Lung (tissue), 12 donors: ENCODE measurements around the gene DCAF12. TPM values are rescaled to one million over a fixed set of nuclear protein-coding genes. Genes with fewer than 3 reads are reported as not detected.
"Not testable (repeated sequence)": the region's sequence is repeated elsewhere in the genome, so short reads cannot be mapped to it uniquely, and the experiment has no call there.

Experiments
- ATAC-seq: fragments of 200-7000 bp; cut with Tn5 transposase; one replicate; pipeline ENCODE4 v1.9.1; 2020; ENCODE audit warnings: moderate number of reproducible peaks; ENCODE audit not compliant: insufficient read depth, low FRiP score
- DNase-seq, 3 donors: peaks; one replicate each; pipeline ENCODE4 v3.0.0-alpha.2; 2013 to 2017
- H3K27ac ChIP-seq, 2 donors: one replicate each; pipeline ENCODE4 v1.5.1; 2013; ENCODE audit warnings: mild to moderate bottlenecking in 2 of 2, moderate library complexity in 2 of 2, control low read depth in 1 of 2, inconsistent platforms in 1 of 2, low read depth in 1 of 2, low read length in 1 of 2
- H3K27me3 ChIP-seq, 3 donors: one replicate each; pipeline ENCODE4 v1.5.1; 2013; ENCODE audit warnings: low read length in 2 of 3; ENCODE audit not compliant: control insufficient read depth in 3 of 3, insufficient read depth in 3 of 3
- H3K36me3 ChIP-seq, 4 donors: one replicate each; pipeline ENCODE4 v1.5.1; 2013; ENCODE audit warnings: low read length in 4 of 4, mild to moderate bottlenecking in 1 of 4, moderate library complexity in 1 of 4; ENCODE audit not compliant: control insufficient read depth in 4 of 4, insufficient read depth in 4 of 4
- H3K4me1 ChIP-seq, 5 donors: one replicate each; pipeline ENCODE4 v1.5.1; 2013; ENCODE audit warnings: low read length in 5 of 5, mild to moderate bottlenecking in 2 of 5, moderate library complexity in 1 of 5; ENCODE audit not compliant: control insufficient read depth in 5 of 5, insufficient read depth in 5 of 5
- H3K4me3 ChIP-seq: one replicate; pipeline ENCODE4 v1.5.1; 2013; ENCODE audit warnings: mild to moderate bottlenecking, control low read depth, moderate library complexity
- H3K9ac ChIP-seq, 2 donors: one replicate each; pipeline ENCODE4 v1.5.1; 2013; ENCODE audit warnings: low read length in 2 of 2, control low read depth in 1 of 2; ENCODE audit not compliant: insufficient read depth in 1 of 2
- H3K9me3 ChIP-seq, 4 donors: one replicate each; pipeline ENCODE4 v1.5.1; 2013; ENCODE audit warnings: low read length in 3 of 4, mild to moderate bottlenecking in 1 of 4, moderate library complexity in 1 of 4; ENCODE audit not compliant: control insufficient read depth in 4 of 4, insufficient read depth in 3 of 4
- WGBS, 2 donors: extraction: QIAGEN DNeasy Blood & Tissue Kit; methylation state at CpG; one replicate each; pipeline ENCODE4 v1.1.7; 2013; 5-methylcytosine and 5-hydroxymethylcytosine counted together
- polyA plus RNA-seq, 2 donors: library from polyadenylated mRNA; stranded (reverse); fragments of 200-250 nt; gene quantifications; one replicate each; pipeline ENCODE4 v1.2.1, GENCODE V29; 2013
- total RNA-seq, 2 donors: library from RNA; depleted of rRNA in 1 of 2; stranded (reverse); fragments of >200 nt in 1 of 2; gene quantifications; one replicate each; pipeline ENCODE4 v1.2.1, GENCODE V29; 2014 to 2021
- TF ChIP-seq, protein P1 (sequence below): IDR thresholded peaks from 2 replicates; pipeline ENCODE4 v1.5.1; 2012; ENCODE audit warnings: mild to moderate bottlenecking; ENCODE audit errors: control extremely low read depth, extremely low read depth
- donor health status: control.
- donor health status: control.
- donor health status: Bipolar disorder and iron deficiency.
- donor health status: healthy.
- donor health status: DM: yes; HTN: yes; CAD: no.

DCAF12 gene
- total and polyA plus RNA-seq, 4 donors: 14.1 to 53.1 (median 29.8) TPM

DNA sequence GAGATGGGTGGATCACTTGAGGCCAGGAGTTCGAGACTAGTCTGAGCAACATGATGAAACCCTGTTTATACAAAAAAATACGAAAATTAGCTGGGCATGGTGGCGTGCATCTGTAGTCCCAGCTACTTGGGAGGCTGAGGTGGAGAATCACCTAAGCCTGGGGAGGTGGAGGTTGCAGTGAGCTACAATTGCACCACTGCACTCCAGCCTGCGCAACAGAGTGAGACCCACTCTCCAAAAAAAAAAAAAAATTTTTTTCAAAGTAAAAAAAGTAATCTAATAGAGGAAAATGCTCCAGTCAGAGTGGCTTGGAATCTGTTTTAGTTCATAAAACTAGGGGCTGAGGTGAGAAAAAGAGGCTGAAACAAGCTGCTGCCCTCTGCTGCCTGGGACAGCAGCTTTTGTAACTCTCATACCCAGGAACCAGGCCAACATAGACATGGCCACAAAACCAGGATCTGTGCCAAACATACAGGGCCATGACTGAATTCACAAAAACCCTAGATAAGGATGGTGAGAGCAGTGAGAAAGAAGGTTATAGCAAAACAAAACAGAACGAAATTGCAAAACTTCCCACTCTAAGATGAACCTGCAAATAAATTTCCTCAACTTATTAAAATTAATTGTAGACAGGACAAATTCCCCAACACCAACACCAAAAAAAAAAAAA lies 13.1 kb upstream of the DCAF12 start:
- Histone ChIP-seq H3K4me1 (peaks cover 0 to 4% (median 0%) of the 10 kb centered on the region in 5 donors), H3K9me3 (no peaks in the 10 kb centered on the region), H3K27me3 (no peaks in the 10 kb centered on the region), H3K9ac (no peak overlapping the region), H3K36me3 (no peaks in the 10 kb centered on the region), H3K27ac (no peak overlapping the region), H3K4me3 (no peak overlapping the region)
- ATAC-seq (peak; percentile 53), DNase-seq (peak; percentile 84 to 96 (median 95))
- TF ChIP-seq, protein P1, sequence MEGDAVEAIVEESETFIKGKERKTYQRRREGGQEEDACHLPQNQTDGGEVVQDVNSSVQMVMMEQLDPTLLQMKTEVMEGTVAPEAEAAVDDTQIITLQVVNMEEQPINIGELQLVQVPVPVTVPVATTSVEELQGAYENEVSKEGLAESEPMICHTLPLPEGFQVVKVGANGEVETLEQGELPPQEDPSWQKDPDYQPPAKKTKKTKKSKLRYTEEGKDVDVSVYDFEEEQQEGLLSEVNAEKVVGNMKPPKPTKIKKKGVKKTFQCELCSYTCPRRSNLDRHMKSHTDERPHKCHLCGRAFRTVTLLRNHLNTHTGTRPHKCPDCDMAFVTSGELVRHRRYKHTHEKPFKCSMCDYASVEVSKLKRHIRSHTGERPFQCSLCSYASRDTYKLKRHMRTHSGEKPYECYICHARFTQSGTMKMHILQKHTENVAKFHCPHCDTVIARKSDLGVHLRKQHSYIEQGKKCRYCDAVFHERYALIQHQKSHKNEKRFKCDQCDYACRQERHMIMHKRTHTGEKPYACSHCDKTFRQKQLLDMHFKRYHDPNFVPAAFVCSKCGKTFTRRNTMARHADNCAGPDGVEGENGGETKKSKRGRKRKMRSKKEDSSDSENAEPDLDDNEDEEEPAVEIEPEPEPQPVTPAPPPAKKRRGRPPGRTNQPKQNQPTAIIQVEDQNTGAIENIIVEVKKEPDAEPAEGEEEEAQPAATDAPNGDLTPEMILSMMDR: no peak
- WGBS, 2 donors: 69 to 72% methylated on average over 5 of the region's 5 CpGs

DNA sequence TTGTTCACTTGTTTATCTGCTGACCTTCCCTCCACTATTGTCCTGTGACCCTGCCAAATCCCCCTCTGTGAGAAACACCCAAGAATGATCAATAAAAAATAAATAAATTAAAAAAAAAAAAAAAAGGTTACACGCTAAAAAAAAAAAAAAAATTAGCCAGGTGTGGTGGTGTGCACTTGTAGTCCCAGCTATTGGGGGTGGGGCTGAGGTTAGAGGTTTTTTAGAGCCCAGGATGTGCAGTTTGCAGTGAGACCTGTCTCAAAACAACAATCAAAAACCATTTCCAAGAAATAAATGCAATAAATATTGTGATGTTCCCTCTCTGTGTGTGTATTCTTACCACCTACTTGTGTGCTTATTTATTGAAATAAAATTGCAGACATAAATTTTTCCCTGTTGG lies 12.1 kb upstream of the DCAF12 start:
- H3K4me3 ChIP-seq, H3K27me3 ChIP-seq, H3K9me3 ChIP-seq, H3K36me3 ChIP-seq, H3K27ac ChIP-seq, H3K4me1 ChIP-seq, H3K9ac ChIP-seq, ATAC-seq, DNase-seq: not testable (repeated sequence)
- WGBS, 2 donors: 80 to 82% methylated on average over 1 of the region's 1 CpG

DNA sequence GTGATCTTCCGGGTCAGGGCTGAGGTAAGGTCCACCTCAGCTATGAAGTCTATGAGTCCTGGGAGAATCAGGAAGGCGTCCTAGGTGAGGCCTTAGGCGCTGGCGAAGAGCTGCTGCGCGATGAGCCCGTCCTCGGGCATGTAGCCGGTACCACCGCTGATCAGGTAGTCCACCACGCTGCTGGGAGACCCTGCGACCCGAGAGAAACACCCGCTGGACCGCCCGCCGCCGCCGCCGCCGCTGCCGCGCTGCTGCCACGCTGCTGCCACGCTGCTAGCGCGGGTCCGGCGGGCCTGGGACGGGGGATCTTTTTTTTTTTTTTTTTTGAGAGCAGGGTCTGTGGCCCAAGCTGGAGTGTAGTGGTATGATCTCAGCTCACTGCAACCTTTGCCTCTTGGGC lies 8.0 kb upstream of the DCAF12 start:
- ATAC-seq: no peak
- Histone ChIP-seq H3K27me3 (no peaks in the 10 kb centered on the region), H3K27ac (no peak overlapping the region), H3K9me3 (no peaks in the 10 kb centered on the region), H3K9ac (no peak overlapping the region), H3K4me3 (no peak overlapping the region), H3K36me3 (no peaks in the 10 kb centered on the region), H3K4me1 (peaks cover 0 to 4% (median 0%) of the 10 kb centered on the region in 5 donors)
- WGBS, 2 donors: 94 to 99% methylated on average over 30 of the region's 30 CpGs
- DNase-seq: no peak
- TF ChIP-seq, protein P1: no peak

DNA sequence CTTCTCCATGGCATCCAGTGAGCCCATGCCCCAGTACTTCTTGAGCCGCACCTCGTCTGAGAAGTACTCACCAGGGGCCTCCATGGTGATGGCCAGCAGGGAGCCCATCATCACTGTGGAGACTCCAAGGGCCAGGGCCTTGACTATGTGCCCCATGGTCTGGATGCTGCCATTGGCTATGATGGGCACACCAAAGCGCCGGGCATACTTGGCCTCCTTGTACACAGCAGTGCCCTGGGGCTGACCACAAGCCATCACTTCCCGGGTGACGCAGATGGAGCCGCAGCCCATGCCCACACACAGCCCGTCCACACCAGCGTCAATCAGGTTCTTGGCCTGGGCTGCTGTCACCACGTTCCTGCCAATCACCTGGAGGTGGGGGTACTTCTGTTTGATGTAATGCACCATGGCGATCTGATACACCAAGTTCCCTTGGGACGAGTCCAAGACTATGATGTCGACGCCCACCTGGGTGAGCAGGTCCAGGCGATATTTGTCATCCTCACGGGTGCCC lies 7.0 kb upstream of the DCAF12 start:
- no peak overlapping the region for H3K27ac ChIP-seq
- H3K9me3 ChIP-seq: no peaks in the 10 kb centered on the region
- TF ChIP-seq, protein P1: no peak
- H3K27me3 ChIP-seq: no peaks in the 10 kb centered on the region
- H3K36me3 ChIP-seq: no peaks in the 10 kb centered on the region
- H3K4me1 ChIP-seq: no peaks in the 10 kb centered on the region
- no peak for DNase-seq
- H3K9ac ChIP-seq: no peak overlapping the region
- no peak for ATAC-seq
- 88 to 95% methylated on average over 16 of the region's 16 CpGs for WGBS, 2 donors
- no peak overlapping the region for H3K4me3 ChIP-seq
